ENCODE data around the gene KAZN. TPM values are rescaled to one million over a fixed set of nuclear protein-coding genes. Genes with fewer than 3 reads are reported as not detected.

Gene KAZN
- polyA plus RNA-seq, 1 of the 3 experiments (the other 2 are of a cell fraction): 6.8 TPM

GRCh38 chr1:14623090-14623489 is 24.6 kb downstream of the KAZN start:
- Histone ChIP-seq H3F3A (replicated peaks; ENCODE audit: insufficient read depth) (no peaks in the 10 kb centered on the region), H3K4me1 (ENCODE audit: control insufficient read depth in 1 of 2, insufficient read depth in 2 of 2, low read depth in 1 of 2, low read length in 1 of 2) (peaks cover 0 to 21% of the 10 kb centered on the region in 2 experiments; a peak in 1 of 4 replicates), H3K79me2 (ENCODE audit: insufficient read depth) (no peaks in the 10 kb centered on the region), H3K36me3 (replicated peaks in 1 of 2; ENCODE audit: control insufficient read depth in 1 of 2, insufficient read depth in 2 of 2, low read length in 1 of 2) (no peaks in the 10 kb centered on the region), H3K27ac (ENCODE audit: low read depth in 2 of 2, low read length in 1 of 2) (no peak overlapping the region), H3K4me3 (ENCODE audit: low read depth in 2 of 2, low read length in 1 of 2) (no peak overlapping the region), H3K9me3 (no peaks in the 10 kb centered on the region; the same call in 1 of the 2 replicates), H3K27me3 (ENCODE audit: insufficient read depth) (no peaks in the 10 kb centered on the region), H4K20me1 (ENCODE audit: insufficient read depth) (no peaks in the 10 kb centered on the region), H3K9me2 (no peaks in the 10 kb centered on the region), H2AFZ (ENCODE audit: low read depth) (no peak overlapping the region), H3K9ac (no peak overlapping the region), H3K4me2 (no peak overlapping the region)
- WGBS (ENCODE audit: low lambda C conversion rate): 26% methylated on average over 2 of the region's 2 CpGs
- ChIA-PET POLR2A (no interaction called here), CTCF (no interaction called here)
- no peak for DNase-seq
- TF ChIP-seq ZBTB33 (IDR thresholded peaks at IDR 0.05; ENCODE audit: borderline replicate concordance, low read depth) (no peak), YY1 (IDR thresholded peaks at IDR 0.05; ENCODE audit: low read depth) (no peak), RXRA (IDR thresholded peaks at IDR 0.05; ENCODE audit: borderline replicate concordance, low read depth) (no peak), CHD2 (IDR thresholded peaks at IDR 0.05; ENCODE audit: low read length, partially characterized antibody) (no peak), NFIC (IDR thresholded peaks at IDR 0.05; ENCODE audit: borderline replicate concordance) (no peak), MEF2A (IDR thresholded peaks at IDR 0.05; ENCODE audit: borderline replicate concordance, low read depth) (no peak)

- no peaks in the 10 kb centered on the region for H3K27me3 ChIP-seq (ENCODE audit: insufficient read depth)
- H3F3A ChIP-seq (replicated peaks; ENCODE audit: insufficient read depth): no peaks in the 10 kb centered on the region
- no peak for DNase-seq
- H3K9me3 ChIP-seq: no peaks in the 10 kb centered on the region
- no peak overlapping the region for H3K9ac ChIP-seq
- ChIA-PET POLR2A (no interaction called here), CTCF (interaction anchor here (0.7 kb wide), 1 partner anchor 26 kb away, joined by 3 read pairs; the partner anchor contains the start of gene KAZN)
- no peaks in the 10 kb centered on the region for H3K36me3 ChIP-seq (replicated peaks in 1 of 2; ENCODE audit: control insufficient read depth in 1 of 2, insufficient read depth in 2 of 2, low read length in 1 of 2)
- H3K9me2 ChIP-seq: no peaks in the 10 kb centered on the region
- 57% methylated on average over 7 of the region's 7 CpGs for WGBS (ENCODE audit: low lambda C conversion rate)
- peaks cover 0 to 21% of the 10 kb centered on the region in 2 experiments; a peak in 1 of 4 replicates for H3K4me1 ChIP-seq (ENCODE audit: control insufficient read depth in 1 of 2, insufficient read depth in 2 of 2, low read depth in 1 of 2, low read length in 1 of 2)
- H3K4me3 ChIP-seq (ENCODE audit: low read depth in 2 of 2, low read length in 1 of 2): no peak overlapping the region
- no peak overlapping the region for H2AFZ ChIP-seq (ENCODE audit: low read depth)
- TF ChIP-seq MXI1 (IDR thresholded peaks at IDR 0.05; ENCODE audit: low read depth, low read length) (no peak), PBX3 (IDR thresholded peaks at IDR 0.05) (no peak), RCOR1 (IDR thresholded peaks at IDR 0.05; ENCODE audit: low read length) (no peak), CTCF (IDR thresholded peaks at IDR 0.05) (no peak), GABPA (IDR thresholded peaks at IDR 0.05; ENCODE audit: low read depth) (no peak), USF1 (IDR thresholded peaks at IDR 0.05; ENCODE audit: borderline replicate concordance, low read depth) (no peak), RFX5 (IDR thresholded peaks at IDR 0.05; ENCODE audit: low read length) (no peak), NRF1 (IDR thresholded peaks at IDR 0.05; ENCODE audit: low read depth, low read length) (no peak), SIN3A (IDR thresholded peaks at IDR 0.05; ENCODE audit: borderline replicate concordance, low read depth, low read length) (no peak), TCF12 (IDR thresholded peaks at IDR 0.05) (no peak), USF2 (IDR thresholded peaks at IDR 0.05; ENCODE audit: borderline replicate concordance, low read depth, low read length) (no peak)
- no peaks in the 10 kb centered on the region for H3K79me2 ChIP-seq (ENCODE audit: insufficient read depth)
- no peaks in the 10 kb centered on the region for H4K20me1 ChIP-seq (ENCODE audit: insufficient read depth)
- no peak overlapping the region for H3K4me2 ChIP-seq
- no peak overlapping the region for H3K27ac ChIP-seq (ENCODE audit: low read depth in 2 of 2, low read length in 1 of 2)
These were observed 26.5 kb downstream of the KAZN start for GRCh38 chr1:14624941-14625340.
